GM12878 (cell line): ENCODE results near the gene LYPD8. TPM values are rescaled to one million over a fixed set of nuclear protein-coding genes. Genes with fewer than 3 reads are reported as not detected.
"Not testable (repeated sequence)": the region's sequence is repeated elsewhere in the genome, so short reads cannot be mapped to it uniquely, and the experiment has no call there.

ENCODE experiments used
- ATAC-seq: fragments of 200-7000 bp; cut with Tn5 transposase; 3 replicates; pipeline ENCODE4 v1.9.1; 2020; ENCODE audit warnings: mild to moderate bottlenecking, moderate library complexity
- BruUV-seq: library from RNA; stranded (reverse); fragments of 400-500 nt; replicated peaks from 2 replicates; lab custom pipeline; 2021; lab: Mats Ljungman, UMichigan
- CTCF ChIA-PET: fragments of 300-600 bp; sonication (Branson Sonifier 250); formaldehyde crosslinking; extraction: SDS; loops from one replicate; lab custom pipeline; 2021; ENCODE audit warnings: inconsistent platforms; lab: Yijun Ruan, JAX
- POLR2A ChIA-PET: fragments of 350-600 bp; formaldehyde crosslinking; extraction: SDS; loops from one replicate; lab custom pipeline; 2021; ENCODE audit warnings: inconsistent platforms; lab: Charles Lee
- RAD21 ChIA-PET: fragments of 300-600 bp; sonication (Branson Sonifier 250); formaldehyde crosslinking; loops from one replicate; lab custom pipeline; 2023; ENCODE audit warnings: antibody characterized with exemption; ENCODE audit not compliant: unreplicated experiment; lab: Charles Lee
- SMC1A ChIA-PET: fragments of 300-600 bp; sonication (Branson Sonifier 250); formaldehyde crosslinking; loops from one replicate; lab custom pipeline; 2023; ENCODE audit not compliant: unreplicated experiment, uncharacterized antibody; lab: Charles Lee
- DNase-seq: peaks from one replicate; pipeline ENCODE4 v3.0.0-alpha.2; 2011; ENCODE audit warnings: low read depth, low spot score
- FAIRE-seq: peaks from 3 replicates; lab custom pipeline; 2011; peaks lifted over from hg19 to GRCh38; lab: Jason Lieb, UNC
- H2AFZ ChIP-seq: 2 replicates; pipeline ENCODE4 v1.6.0; 2011; ENCODE audit warnings: low read depth, low read length, control low read depth; ENCODE audit not compliant: control insufficient read depth
- H3K27ac ChIP-seq: 2 replicates; pipeline ENCODE4 v1.5.1; 2011; ENCODE audit warnings: control low read depth; ENCODE audit not compliant: control insufficient read depth, insufficient read depth
- H3K27me3 ChIP-seq, 2 experiments: replicated peaks in 1 of 2; 2 replicates each; pipeline versions ENCODE4 v1.6.0 to v1.6.1; 2011; ENCODE audit warnings: low read length in 1 of 2; ENCODE audit not compliant: control insufficient read depth in 2 of 2, insufficient read depth in 2 of 2
- H3K36me3 ChIP-seq, 2 experiments: 2 replicates each; pipeline ENCODE4 v1.5.1; 2011; ENCODE audit warnings: low read length in 1 of 2; ENCODE audit not compliant: control insufficient read depth in 2 of 2, insufficient read depth in 2 of 2
- H3K4me1 ChIP-seq: 2 replicates; pipeline ENCODE4 v1.6.1; 2011; ENCODE audit warnings: mild to moderate bottlenecking, low read length, moderate library complexity, mixed read lengths; ENCODE audit not compliant: control insufficient read depth, insufficient read depth
- H3K4me2 ChIP-seq: 2 replicates; pipeline ENCODE4 v1.6.0; 2011; ENCODE audit warnings: control low read depth; ENCODE audit not compliant: control insufficient read depth, insufficient read depth
- H3K4me3 ChIP-seq: fragments of 200-600 bp; sonication (generic); 2 replicates; pipeline ENCODE4 v1.5.1; 2016
- H3K79me2 ChIP-seq: 2 replicates; pipeline ENCODE4 v1.6.0; 2011; ENCODE audit warnings: low read length; ENCODE audit not compliant: control insufficient read depth, insufficient read depth
- H3K9ac ChIP-seq: 2 replicates; pipeline ENCODE4 v1.8.0; 2011; ENCODE audit warnings: low read length, control low read depth, mixed read lengths; ENCODE audit not compliant: control insufficient read depth, insufficient read depth
- H3K9me3 ChIP-seq: replicated peaks from 3 replicates; pipeline ENCODE4 v1.5.1; 2011; ENCODE audit warnings: mild to moderate bottlenecking, low read length; ENCODE audit not compliant: control insufficient read depth, insufficient read depth
- H4K20me1 ChIP-seq: 2 replicates; pipeline ENCODE4 v1.6.0; 2011; ENCODE audit not compliant: control insufficient read depth, insufficient read depth
- BCLAF1 ChIP-seq: fragments of 450-650 bp; IDR thresholded peaks from 2 replicates; pipeline ENCODE4 v1.6.1; 2017; ENCODE audit warnings: antibody characterized with exemption, mild to moderate bottlenecking, moderate library complexity
- WGBS: methylation state at CpG from one replicate; pipeline ENCODE4 v1.1.6; 2016; ENCODE audit warnings: low lambda C conversion rate; ENCODE audit not compliant: insufficient replicate concordance, insufficient coverage; ENCODE audit errors: missing lambda C conversion rate; 5-methylcytosine and 5-hydroxymethylcytosine counted together
- in situ Hi-C: fragments of 300-500 bp; cut with MboI; formaldehyde crosslinking; loops from 9 replicates; pipeline ENCODE4 v1.14.3; 2018; ENCODE audit warnings: mixed read lengths
- intact Hi-C: fragments of 100-400 bp; cut with micrococcal nuclease; formaldehyde crosslinking; loops from one replicate; pipeline ENCODE4 v1.14.2; 2022; ENCODE audit not compliant: unreplicated experiment
- polyA plus RNA-seq, 11 experiments: library from polyadenylated mRNA; depleted of rRNA in 4 of 11; unstranded in 6 of 11; stranded (reverse) in 5 of 11; fragments of >200 nt; fragmentation: Nextera tagmentation in 4 of 11; fragmentation: Illumina TruSeq in 1 of 11; extraction: Ambion mirVana in 4 of 11; extraction: Trizol in 1 of 11; gene quantifications; 1 replicate in 1 of 11; 2 replicates in 10 of 11; pipeline versions ENCODE4 v1.2.1 to v1.2.3, GENCODE V29; 2011 to 2016; ENCODE audit warnings: inconsistent platforms in 2 of 11, missing spikeins in 2 of 11, low read depth in 1 of 11
- total RNA-seq, 4 experiments: library from RNA; depleted of rRNA in 3 of 4; stranded (reverse); fragments of >200 nt in 3 of 4; fragmentation: Illumina TruSeq in 1 of 4; extraction: Trizol in 1 of 4; gene quantifications; 2 replicates each; pipeline versions ENCODE4 v1.2.1 to v1.2.3, GENCODE V29; 2013 to 2021

Gene LYPD8
- total and polyA plus RNA-seq, 10 of the 15 experiments (the other 5 are each of a cell fraction or from before 2014, with no cell fraction given): 0.13 to 0.40 (median 0.18) TPM; not detected in 7

GRCh38 chr1:248790456-248790855 lies 34.9 kb upstream of the LYPD8 start (continued):
- TF ChIP-seq BCLAF1: no peak

- FAIRE-seq, in situ Hi-C loops, H4K20me1 ChIP-seq, H3K27ac ChIP-seq, H3K4me2 ChIP-seq, CTCF ChIA-PET, H3K36me3 ChIP-seq, H2AFZ ChIP-seq, H3K9me3 ChIP-seq, H3K4me3 ChIP-seq, H3K79me2 ChIP-seq, ATAC-seq, H3K9ac ChIP-seq, DNase-seq, BruUV-seq, intact Hi-C loops, H3K27me3 ChIP-seq: not testable (repeated sequence)
- peaks cover 18% of the 10 kb centered on the region for H3K4me1 ChIP-seq
- ChIA-PET RAD21 (interaction anchor here (1.5 to 1.9 kb wide), 2 partner anchors 11 to 16 kb away, joined by 4 to 6 read pairs; no protein-coding TSS in a partner anchor), POLR2A (interaction anchor here (1.0 kb wide), 1 partner anchor 15 kb away, joined by 4 read pairs; no protein-coding TSS in a partner anchor), SMC1A (interaction anchor here (2.3 to 5.4 kb wide), 2 partner anchors 9 to 16 kb away, joined by 8 to 33 read pairs; no protein-coding TSS in a partner anchor)
- 58% methylated on average over 2 of the region's 2 CpGs for WGBS
These were observed 33.8 kb upstream of the LYPD8 start for GRCh38 chr1:248789337-248789736.
